Measurements from ENCODE around the gene LIN7A.

- TF ChIP-seq CTCF (IDR thresholded peaks at IDR 0.05) (no peak), POLR2A (IDR thresholded peaks at IDR 0.05) (no peak)
Measured at GRCh38 chr12:80818878-80819277, 118.9 kb downstream of the LIN7A start.

Data from gastroesophageal sphincter (tissue), 3 donors.